HepG2 (cell line): ENCODE data around the gene DCUN1D2. TPM values are rescaled to one million over a fixed set of nuclear protein-coding genes. Genes with fewer than 3 reads are reported as not detected.

Experiments
- HNF1A ChIP-seq, 2 experiments: sonication (generic) in 1 of 2; formaldehyde crosslinking in 1 of 2; IDR thresholded peaks; 2 replicates each; pipeline versions ENCODE4 v1.4.0 to v1.6.1; 2016 to 2020; ENCODE audit warnings: borderline replicate concordance in 1 of 2, low read depth in 1 of 2, mild to moderate bottlenecking in 1 of 2, missing genetic modification reagents in 1 of 2
- LCORL ChIP-seq, 2 experiments: fragments of 450-650 bp in 1 of 2; sonication (generic) in 1 of 2; formaldehyde crosslinking in 1 of 2; IDR thresholded peaks; 2 replicates each; pipeline versions ENCODE4 v1.5.0 to v1.6.1; 2017 to 2020; ENCODE audit warnings: antibody characterized with exemption in 1 of 2, missing genetic modification reagents in 1 of 2
- MED8 ChIP-seq: sonication (generic); formaldehyde crosslinking; IDR thresholded peaks from 2 replicates; pipeline ENCODE4 v1.8.1; 2023; ENCODE audit warnings: mild to moderate bottlenecking, missing genetic modification reagents; ENCODE audit not compliant: insufficient replicate concordance
- MTA1 ChIP-seq: sonication (generic); formaldehyde crosslinking; IDR thresholded peaks from 2 replicates; pipeline ENCODE4 v1.4.0; 2020; ENCODE audit warnings: missing genetic modification reagents, mild to moderate bottlenecking, borderline replicate concordance
- NFE2L1 ChIP-seq: sonication (generic); formaldehyde crosslinking; IDR thresholded peaks from 2 replicates; pipeline ENCODE4 v1.4.0; 2020; ENCODE audit warnings: missing genetic modification reagents, mild to moderate bottlenecking, borderline replicate concordance
- NR2F6 ChIP-seq, 2 experiments: IDR thresholded peaks; 2 replicates each; pipeline ENCODE4 v1.6.1; 2016; ENCODE audit warnings: antibody characterized with exemption in 1 of 2, mild to moderate bottlenecking in 1 of 2
- PAWR ChIP-seq: sonication (generic); formaldehyde crosslinking; IDR thresholded peaks from 2 replicates; pipeline ENCODE4 v1.4.0; 2020; ENCODE audit warnings: missing genetic modification reagents, mild to moderate bottlenecking, borderline replicate concordance
- SNAPC4 ChIP-seq: sonication (generic); formaldehyde crosslinking; IDR thresholded peaks from 2 replicates; pipeline ENCODE4 v1.4.0; 2020; ENCODE audit warnings: mild to moderate bottlenecking, missing genetic modification reagents
- SP1 ChIP-seq, 2 experiments: fragments of 450-650 bp in 1 of 2; sonication (generic) in 1 of 2; formaldehyde crosslinking in 1 of 2; IDR thresholded peaks; 2 replicates each; pipeline versions ENCODE4 v1.4.0 to v1.6.1; 2016 to 2020; ENCODE audit warnings: missing genetic modification reagents in 1 of 2
- TBP ChIP-seq: sonication (generic); formaldehyde crosslinking; IDR thresholded peaks from 2 replicates; pipeline ENCODE4 v1.5.0; 2020; ENCODE audit warnings: missing genetic modification reagents
- ZNF224 ChIP-seq: sonication (generic); formaldehyde crosslinking; IDR thresholded peaks from 2 replicates; pipeline ENCODE4 v1.5.0; 2020; ENCODE audit warnings: mild to moderate bottlenecking, missing genetic modification reagents
- ZNF720 ChIP-seq: sonication (generic); formaldehyde crosslinking; IDR thresholded peaks from 2 replicates; pipeline ENCODE4 v1.4.0; 2020; ENCODE audit warnings: missing genetic modification reagents
- ZNF724P ChIP-seq: sonication (generic); formaldehyde crosslinking; IDR thresholded peaks from 2 replicates; pipeline ENCODE4 v1.8.0; 2022; ENCODE audit warnings: missing genetic modification reagents, borderline replicate concordance
- polyA plus RNA-seq, 8 experiments: library from polyadenylated mRNA; depleted of rRNA in 3 of 8; stranded (reverse) in 7 of 8; unstranded in 1 of 8; fragments of >200 nt; fragmentation: Illumina TruSeq in 4 of 8; extraction: Trizol in 4 of 8; gene quantifications; 2 replicates each; pipeline versions ENCODE4 v1.2.1 to v1.2.3, GENCODE V29; 2011 to 2016; ENCODE audit warnings: low read depth in 4 of 8, missing spikeins in 1 of 8, mixed read lengths in 1 of 8; ENCODE audit not compliant: insufficient read depth in 1 of 8
- total RNA-seq, 5 experiments: library from RNA; depleted of rRNA; stranded (reverse); fragments of >200 nt; fragmentation: Illumina TruSeq; extraction: Trizol; gene quantifications; 2 replicates each; pipeline ENCODE4 v1.2.3, GENCODE V29; 2016; ENCODE audit warnings: low read depth in 1 of 5
- TF ChIP-seq, protein P1 (sequence below): sonication (generic); formaldehyde crosslinking; IDR thresholded peaks from 2 replicates; pipeline ENCODE4 v1.4.0; 2020; ENCODE audit warnings: mild to moderate bottlenecking, low read depth, missing genetic modification reagents
- TF ChIP-seq, protein P2 (sequence below): sonication (generic); formaldehyde crosslinking; IDR thresholded peaks from 2 replicates; pipeline ENCODE4 v1.4.0; 2020; ENCODE audit warnings: mild to moderate bottlenecking, missing genetic modification reagents

The DCUN1D2 gene
- total and polyA plus RNA-seq, 2 of the 13 experiments (the other 11 are each of a cell fraction or from before 2014, with no cell fraction given) = 9.1 to 9.6 TPM

- no peak for TF ChIP-seq MED8 (CRISPR knock-in tag)
- peak; percentile 30; the same call in 1 of the 2 replicates for TF ChIP-seq HNF1A (IDR thresholded peaks at IDR 0.05; ENCODE audit: low read depth)
- peak; percentile 39; the same call in 1 of the 2 replicates for TF ChIP-seq HNF1A (CRISPR knock-in tag; IDR thresholded peaks at IDR 0.05; ENCODE audit: borderline replicate concordance)
- peak; percentile 44; the same call in 1 of the 2 replicates for TF ChIP-seq LCORL (IDR thresholded peaks at IDR 0.05)
- peak; percentile 90 for TF ChIP-seq LCORL (CRISPR knock-in tag; IDR thresholded peaks at IDR 0.05)
- no peak for TF ChIP-seq TBP (CRISPR knock-in tag)
- no peak for TF ChIP-seq SNAPC4 (CRISPR knock-in tag)
- no peak for TF ChIP-seq PAWR (CRISPR knock-in tag)
- TF ChIP-seq, protein P1, sequence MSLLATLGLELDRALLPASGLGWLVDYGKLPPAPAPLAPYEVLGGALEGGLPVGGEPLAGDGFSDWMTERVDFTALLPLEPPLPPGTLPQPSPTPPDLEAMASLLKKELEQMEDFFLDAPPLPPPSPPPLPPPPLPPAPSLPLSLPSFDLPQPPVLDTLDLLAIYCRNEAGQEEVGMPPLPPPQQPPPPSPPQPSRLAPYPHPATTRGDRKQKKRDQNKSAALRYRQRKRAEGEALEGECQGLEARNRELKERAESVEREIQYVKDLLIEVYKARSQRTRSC (CRISPR knock-in tag) = no peak
- TF ChIP-seq ZNF720 = no peak
- TF ChIP-seq NR2F6 (IDR thresholded peaks at IDR 0.05) = no peak
- TF ChIP-seq NR2F6 (CRISPR knock-in tag; IDR thresholded peaks at IDR 0.05) = 0 out of 2 replicates have a peak, but pooled peaks have one; percentile 7
- no peak for TF ChIP-seq ZNF224 (CRISPR knock-in tag)
- TF ChIP-seq, protein P2, sequence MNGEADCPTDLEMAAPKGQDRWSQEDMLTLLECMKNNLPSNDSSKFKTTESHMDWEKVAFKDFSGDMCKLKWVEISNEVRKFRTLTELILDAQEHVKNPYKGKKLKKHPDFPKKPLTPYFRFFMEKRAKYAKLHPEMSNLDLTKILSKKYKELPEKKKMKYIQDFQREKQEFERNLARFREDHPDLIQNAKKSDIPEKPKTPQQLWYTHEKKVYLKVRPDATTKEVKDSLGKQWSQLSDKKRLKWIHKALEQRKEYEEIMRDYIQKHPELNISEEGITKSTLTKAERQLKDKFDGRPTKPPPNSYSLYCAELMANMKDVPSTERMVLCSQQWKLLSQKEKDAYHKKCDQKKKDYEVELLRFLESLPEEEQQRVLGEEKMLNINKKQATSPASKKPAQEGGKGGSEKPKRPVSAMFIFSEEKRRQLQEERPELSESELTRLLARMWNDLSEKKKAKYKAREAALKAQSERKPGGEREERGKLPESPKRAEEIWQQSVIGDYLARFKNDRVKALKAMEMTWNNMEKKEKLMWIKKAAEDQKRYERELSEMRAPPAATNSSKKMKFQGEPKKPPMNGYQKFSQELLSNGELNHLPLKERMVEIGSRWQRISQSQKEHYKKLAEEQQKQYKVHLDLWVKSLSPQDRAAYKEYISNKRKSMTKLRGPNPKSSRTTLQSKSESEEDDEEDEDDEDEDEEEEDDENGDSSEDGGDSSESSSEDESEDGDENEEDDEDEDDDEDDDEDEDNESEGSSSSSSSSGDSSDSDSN (CRISPR knock-in tag) = 0 out of 2 replicates have a peak, but pooled peaks have one; percentile 21
- TF ChIP-seq ZNF724P (CRISPR knock-in tag) = no peak
- TF ChIP-seq NFE2L1 (CRISPR knock-in tag) = no peak
- TF ChIP-seq SP1 (IDR thresholded peaks at IDR 0.05) = no peak
- TF ChIP-seq SP1 (CRISPR knock-in tag; IDR thresholded peaks at IDR 0.05) = no peak
- no peak for TF ChIP-seq MTA1 (CRISPR knock-in tag)
These were observed 53.0 kb downstream of the DCUN1D2 start (continued) for GRCh38 chr13:113437408-113438010.
